H1 (cell line): ENCODE results near the gene ASGR2. TPM values are rescaled to one million over a fixed set of nuclear protein-coding genes. Genes with fewer than 3 reads are reported as not detected.

Experiments used
- CHD7 ChIP-seq: fragments of 300-600 bp; sonication (generic); IDR thresholded peaks from 2 replicates; pipeline ENCODE4 v1.7.1; 2012; ENCODE audit warnings: low read length, moderate library complexity, mild to moderate bottlenecking, inconsistent platforms; ENCODE audit not compliant: insufficient replicate concordance
- POLR2A ChIP-seq, 2 experiments: IDR thresholded peaks; 1 replicate in 1 of 2; 2 replicates in 1 of 2; pipeline ENCODE4 v1.6.1; 2011; ENCODE audit warnings: low read depth in 2 of 2, low read length in 2 of 2, mild to moderate bottlenecking in 2 of 2; ENCODE audit errors: control extremely low read depth in 1 of 2
- RXRA ChIP-seq: IDR thresholded peaks from 2 replicates; pipeline ENCODE4 v1.6.1; 2011; ENCODE audit warnings: low read depth, mild to moderate bottlenecking, low read length, moderate library complexity; ENCODE audit not compliant: insufficient read depth
- TAF7 ChIP-seq: optimal IDR thresholded peaks from 2 replicates; pipeline ENCODE3; 2011; ENCODE audit warnings: low read depth, mild to moderate bottlenecking, inconsistent platforms, low read length, moderate library complexity, borderline replicate concordance
- TCF12 ChIP-seq: IDR thresholded peaks from 2 replicates; pipeline ENCODE4 v1.6.1; 2011; ENCODE audit warnings: low read depth, mild to moderate bottlenecking, low read length
- ZNF274 ChIP-seq: IDR thresholded peaks from 2 replicates; pipeline ENCODE4 v1.7.0; 2012; ENCODE audit warnings: low read length, borderline replicate concordance; ENCODE audit errors: extremely low read depth
- polyA plus RNA-seq, 7 experiments: library from polyadenylated mRNA; depleted of rRNA in 3 of 7; stranded (reverse) in 5 of 7; unstranded in 2 of 7; fragments of >200 nt in 5 of 7; fragments of 200-250 nt in 2 of 7; gene quantifications; 1 replicate in 5 of 7; 2 replicates in 1 of 7; 4 replicates in 1 of 7; pipeline versions ENCODE4 v1.2.1 to v1.2.3, GENCODE V29; 2011 to 2013; ENCODE audit warnings: missing spikeins in 2 of 7, mixed read lengths in 2 of 7
- total RNA-seq: library from RNA; stranded (reverse); fragmentation: NEBNext Ultra II Directional; extraction: Animal tissue kit (Norgen Biotek cat#: 25700); gene quantifications from 2 replicates; pipeline ENCODE4 v1.2.1, GENCODE V29; 2021

Gene ASGR2
- total and polyA plus RNA-seq, 2 of the 8 experiments (the other 6 are each of a cell fraction or from before 2014, with no cell fraction given): 0.91 TPM; not detected in 1

- no peak for TF ChIP-seq TCF12
- no peak for TF ChIP-seq ZNF274
- no peak for TF ChIP-seq RXRA
- no peak for TF ChIP-seq TAF7
- no peak for TF ChIP-seq CHD7
- no peak for TF ChIP-seq POLR2A (IDR thresholded peaks at IDR 0.05; ENCODE audit: control extremely low read depth in 1 of 2, low read depth in 2 of 2, low read length in 2 of 2)
Observed at GRCh38 chr17:7084088-7084487, 30.5 kb downstream of the ASGR2 start (continued).
